ENCODE results near the gene ST6GALNAC3.

Gene ST6GALNAC3

GRCh38 chr1:76256289-76257223 is 182.0 kb downstream of the ST6GALNAC3 start:
- no peak for DNase-seq

GRCh38 chr1:76257823-76258222 is 183.3 kb downstream of the ST6GALNAC3 start:
- DNase-seq: no peak

- DNase-seq: no peak
Measured at GRCh38 chr1:76259270-76259669, 184.7 kb downstream of the ST6GALNAC3 start.

GRCh38 chr1:76260279-76260678 is 185.7 kb downstream of the ST6GALNAC3 start:
- no peak for DNase-seq

- DNase-seq: no peak
Measured at GRCh38 chr1:76262601-76263000, 188.1 kb downstream of the ST6GALNAC3 start.

- DNase-seq: no peak
Measured at GRCh38 chr1:76264642-76265041, 190.1 kb downstream of the ST6GALNAC3 start.

- DNase-seq: no peak
Measured at GRCh38 chr1:76266762-76267161, 192.2 kb downstream of the ST6GALNAC3 start.

GRCh38 chr1:76267631-76268030 is 193.1 kb downstream of the ST6GALNAC3 start:
- DNase-seq: no peak

- DNase-seq: no peak
Measured at GRCh38 chr1:76268341-76268740, 193.8 kb downstream of the ST6GALNAC3 start.

- DNase-seq: no peak
Measured at GRCh38 chr1:76269155-76269554, 194.6 kb downstream of the ST6GALNAC3 start.

- no peak for DNase-seq
Measured at GRCh38 chr1:76274302-76274701, 199.8 kb downstream of the ST6GALNAC3 start.

GRCh38 chr1:76274718-76275117 is 200.2 kb downstream of the ST6GALNAC3 start:
- DNase-seq: no peak

GRCh38 chr1:76278711-76279100 is 204.2 kb downstream of the ST6GALNAC3 start:
- no peak for DNase-seq

- no peak for DNase-seq
Measured at GRCh38 chr1:76279101-76279748, 204.7 kb downstream of the ST6GALNAC3 start.

- no peak for DNase-seq
Measured at GRCh38 chr1:76281306-76281705, 206.8 kb downstream of the ST6GALNAC3 start.

GRCh38 chr1:76284842-76285241 is 210.3 kb downstream of the ST6GALNAC3 start:
- DNase-seq: no peak

GRCh38 chr1:76285578-76286135 is 211.1 kb downstream of the ST6GALNAC3 start:
- DNase-seq: no peak

GRCh38 chr1:76287917-76288316 is 213.4 kb downstream of the ST6GALNAC3 start:
- no peak for DNase-seq

- DNase-seq: no peak
Measured at GRCh38 chr1:76288758-76289483, 214.4 kb downstream of the ST6GALNAC3 start.

- no peak for DNase-seq
Measured at GRCh38 chr1:76289692-76290091, 215.1 kb downstream of the ST6GALNAC3 start.

- no peak for DNase-seq
Measured at GRCh38 chr1:76290271-76290670, 215.7 kb downstream of the ST6GALNAC3 start.

- DNase-seq: no peak
Measured at GRCh38 chr1:76291191-76291590, 216.6 kb downstream of the ST6GALNAC3 start.

- DNase-seq: no peak
Measured at GRCh38 chr1:76291737-76292136, 217.2 kb downstream of the ST6GALNAC3 start.

Data from T1000 (cell line).